Measurements from ENCODE around the gene MAPKAP1.
"Not testable (repeated sequence)": the region's sequence is repeated elsewhere in the genome, so short reads cannot be mapped to it uniquely, and the experiment has no call there.

Gene MAPKAP1

DNA sequence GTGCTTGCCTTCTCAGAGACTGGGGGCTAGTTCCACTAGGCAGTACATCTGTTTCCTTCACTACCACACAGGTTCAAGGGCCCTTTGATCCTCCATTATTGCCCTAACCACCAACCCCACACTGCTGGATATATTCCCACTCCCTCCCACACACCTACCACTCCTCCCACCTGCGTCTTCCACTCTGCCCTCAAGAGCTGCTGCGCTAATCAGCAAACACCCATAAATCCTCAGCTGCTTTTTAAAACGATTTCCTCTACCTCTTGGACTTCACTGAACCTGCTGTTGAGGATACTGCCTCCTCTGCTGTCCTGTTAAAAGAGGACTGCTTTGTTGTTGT is 120.9 kb downstream of the MAPKAP1 start:
- H3K27ac ChIP-seq, result no peak overlapping the region
- no peak for TF ChIP-seq ZFX (IDR thresholded peaks at IDR 0.05; ENCODE audit: borderline replicate concordance)
- no peak for TF ChIP-seq CTCF (IDR thresholded peaks at IDR 0.05)

GRCh38 chr9:125585503-125586171 is 121.4 kb downstream of the MAPKAP1 start:
- H3K27ac ChIP-seq, result no peak overlapping the region
- TF ChIP-seq CTCF (IDR thresholded peaks at IDR 0.05) (no peak), ZFX (IDR thresholded peaks at IDR 0.05; ENCODE audit: borderline replicate concordance) (no peak)

DNA sequence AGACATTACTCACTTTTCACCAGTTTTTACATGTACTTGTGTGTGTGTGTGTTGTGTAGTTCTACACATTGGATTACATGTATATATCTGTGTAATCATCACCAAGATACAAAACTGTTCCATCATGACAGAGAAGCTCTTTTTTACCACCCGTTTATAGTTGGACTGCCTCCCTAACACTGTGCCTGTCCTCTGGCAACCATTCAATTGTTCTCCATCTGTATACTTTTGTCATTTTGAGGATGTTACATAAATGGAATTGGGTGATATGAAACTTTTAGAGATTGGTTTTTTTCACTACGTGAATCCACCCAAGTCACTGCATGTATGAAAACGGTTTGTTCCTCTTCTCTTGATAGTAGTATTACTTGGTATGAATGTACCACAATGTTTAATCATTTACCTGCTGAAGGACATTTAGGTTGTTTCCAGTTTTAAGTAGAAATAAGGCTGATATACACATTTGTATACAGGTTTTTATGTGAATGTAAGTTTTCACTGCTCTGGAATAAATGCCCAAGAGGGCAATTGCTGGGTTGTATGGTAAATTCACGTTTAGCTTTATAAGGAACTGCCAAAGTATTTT is 126.2 kb downstream of the MAPKAP1 start:
- no peak overlapping the region for H3K27ac ChIP-seq
- TF ChIP-seq CTCF (IDR thresholded peaks at IDR 0.05), result no peak
- no peak for TF ChIP-seq ZFX (IDR thresholded peaks at IDR 0.05; ENCODE audit: borderline replicate concordance)

- TF ChIP-seq ZFX (IDR thresholded peaks at IDR 0.05; ENCODE audit: borderline replicate concordance) (no peak), CTCF (IDR thresholded peaks at IDR 0.05) (no peak)
- H3K27ac ChIP-seq, result no peak overlapping the region
Observed at GRCh38 chr9:125579030-125579932, 127.7 kb downstream of the MAPKAP1 start.

- H3K27ac ChIP-seq, result no peak overlapping the region
- TF ChIP-seq CTCF (IDR thresholded peaks at IDR 0.05) (no peak), ZFX (IDR thresholded peaks at IDR 0.05; ENCODE audit: borderline replicate concordance) (no peak)
Observed at GRCh38 chr9:125574126-125574877, 132.7 kb downstream of the MAPKAP1 start.

DNA sequence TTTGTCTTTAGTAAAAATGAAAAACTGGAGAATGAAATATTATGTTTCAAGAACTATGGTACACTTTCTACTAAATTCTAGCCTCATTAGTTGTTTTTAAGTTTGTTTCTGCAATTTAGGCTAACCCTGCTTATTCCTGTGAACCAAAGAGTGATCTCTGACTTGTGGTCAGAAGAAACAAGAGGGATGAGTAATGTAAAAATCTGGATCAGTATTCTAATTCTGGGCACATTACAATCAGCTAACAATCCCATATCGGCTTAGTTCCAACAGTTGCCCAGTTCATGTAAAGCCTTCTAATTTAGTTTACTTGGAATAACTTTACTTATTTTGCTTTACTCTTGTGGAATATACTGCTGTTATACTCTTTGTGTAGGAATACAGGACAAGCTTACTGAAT is 134.5 kb downstream of the MAPKAP1 start:
- not testable (repeated sequence) for H3K27ac ChIP-seq

DNA sequence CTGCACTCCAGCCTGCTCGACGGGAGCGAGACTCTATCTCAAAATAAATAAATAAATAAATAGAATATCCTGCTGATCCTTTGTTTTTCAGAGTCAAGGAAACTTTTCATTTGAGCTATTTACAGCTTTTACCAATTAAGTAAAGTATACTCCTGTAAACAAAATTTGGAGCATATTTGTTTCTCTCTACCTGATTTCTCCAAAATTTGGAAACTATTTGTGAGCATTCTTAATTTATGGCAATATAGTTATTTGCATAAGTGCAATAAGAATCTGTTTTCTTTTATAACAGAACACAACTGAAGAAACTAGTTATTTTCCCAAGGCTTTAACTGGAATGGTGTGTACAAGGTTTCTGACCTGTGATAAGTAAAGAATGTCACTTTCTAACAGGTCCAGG is 135.2 kb downstream of the MAPKAP1 start:
- not testable (repeated sequence) for H3K27ac ChIP-seq

DNA sequence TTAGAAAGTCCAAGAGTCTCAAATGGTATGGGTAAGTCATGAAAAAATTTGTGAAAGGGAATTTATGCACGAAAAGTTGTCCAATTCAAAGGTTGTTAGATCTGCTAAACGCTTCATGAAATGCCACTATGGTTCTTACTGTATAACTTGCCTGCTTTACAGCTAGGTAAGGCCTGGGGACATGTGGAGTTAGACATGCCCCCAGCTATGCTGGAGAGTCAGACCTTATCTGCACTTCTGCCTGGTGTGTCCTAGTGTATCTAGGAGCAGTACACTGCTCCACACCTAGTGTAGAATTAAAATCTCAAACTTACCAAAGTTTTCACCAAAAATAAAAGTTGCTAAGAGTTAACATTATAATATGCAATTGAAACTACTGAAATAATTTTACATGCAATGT is 136.8 kb downstream of the MAPKAP1 start:
- TF ChIP-seq CTCF (IDR thresholded peaks at IDR 0.05) (no peak), ZFX (IDR thresholded peaks at IDR 0.05; ENCODE audit: borderline replicate concordance) (no peak)
- H3K27ac ChIP-seq, result no peak overlapping the region

All from 22Rv1 (cell line).